ENCODE data around the gene MYEF2.

MYEF2 gene, protein sequence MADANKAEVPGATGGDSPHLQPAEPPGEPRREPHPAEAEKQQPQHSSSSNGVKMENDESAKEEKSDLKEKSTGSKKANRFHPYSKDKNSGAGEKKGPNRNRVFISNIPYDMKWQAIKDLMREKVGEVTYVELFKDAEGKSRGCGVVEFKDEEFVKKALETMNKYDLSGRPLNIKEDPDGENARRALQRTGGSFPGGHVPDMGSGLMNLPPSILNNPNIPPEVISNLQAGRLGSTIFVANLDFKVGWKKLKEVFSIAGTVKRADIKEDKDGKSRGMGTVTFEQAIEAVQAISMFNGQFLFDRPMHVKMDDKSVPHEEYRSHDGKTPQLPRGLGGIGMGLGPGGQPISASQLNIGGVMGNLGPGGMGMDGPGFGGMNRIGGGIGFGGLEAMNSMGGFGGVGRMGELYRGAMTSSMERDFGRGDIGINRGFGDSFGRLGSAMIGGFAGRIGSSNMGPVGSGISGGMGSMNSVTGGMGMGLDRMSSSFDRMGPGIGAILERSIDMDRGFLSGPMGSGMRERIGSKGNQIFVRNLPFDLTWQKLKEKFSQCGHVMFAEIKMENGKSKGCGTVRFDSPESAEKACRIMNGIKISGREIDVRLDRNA

DNA sequence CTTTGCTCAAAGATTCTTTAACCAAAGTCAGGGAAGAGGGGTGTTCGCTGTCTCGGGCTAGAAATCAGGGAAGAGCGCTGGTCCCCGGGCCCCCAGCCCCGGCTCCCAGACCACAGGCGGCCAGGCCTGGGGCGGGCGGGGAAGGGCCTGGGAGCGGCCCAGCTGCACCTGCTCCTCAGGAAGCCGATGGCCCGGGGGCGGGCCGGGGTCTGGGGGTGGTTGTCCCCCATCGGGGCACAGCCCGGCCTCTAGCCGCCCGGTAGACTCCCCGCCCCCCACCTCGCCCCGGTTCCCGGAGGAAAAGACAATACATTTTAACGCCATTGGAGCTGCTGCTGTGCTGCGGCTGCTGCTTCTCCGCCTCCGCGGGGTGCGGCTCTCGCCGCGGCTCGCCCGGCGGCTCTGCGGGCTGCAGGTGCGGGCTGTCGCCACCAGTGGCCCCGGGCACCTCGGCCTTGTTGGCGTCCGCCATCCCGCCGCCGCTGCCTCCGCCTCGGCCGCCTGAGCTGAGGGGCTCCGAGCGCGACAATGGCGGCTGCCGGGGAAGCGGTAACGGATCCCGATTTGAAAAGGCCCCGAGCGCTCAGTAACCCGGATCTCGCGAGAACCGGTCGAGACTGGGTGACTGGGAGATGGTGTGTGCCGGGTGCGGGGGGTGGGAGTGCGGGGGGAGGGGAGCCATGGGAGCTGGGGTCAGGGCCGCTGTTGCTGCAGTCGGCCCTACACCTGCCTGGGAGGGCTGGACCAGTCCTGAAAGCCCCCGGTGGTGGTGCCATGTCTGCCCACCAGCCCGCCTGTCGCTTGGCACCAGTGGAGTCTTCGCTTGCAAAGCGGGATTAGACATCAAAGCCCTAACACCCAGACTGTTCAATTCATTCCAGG lies at the start of gene MYEF2:
MYEF2 (minus strand) TSS at position 530 of the 882 bp plus-strand sequence; CDS start at position 472, 58 bp downstream.
- peak; percentile 80 for DNase-seq (ENCODE audit: low spot score)

DNA sequence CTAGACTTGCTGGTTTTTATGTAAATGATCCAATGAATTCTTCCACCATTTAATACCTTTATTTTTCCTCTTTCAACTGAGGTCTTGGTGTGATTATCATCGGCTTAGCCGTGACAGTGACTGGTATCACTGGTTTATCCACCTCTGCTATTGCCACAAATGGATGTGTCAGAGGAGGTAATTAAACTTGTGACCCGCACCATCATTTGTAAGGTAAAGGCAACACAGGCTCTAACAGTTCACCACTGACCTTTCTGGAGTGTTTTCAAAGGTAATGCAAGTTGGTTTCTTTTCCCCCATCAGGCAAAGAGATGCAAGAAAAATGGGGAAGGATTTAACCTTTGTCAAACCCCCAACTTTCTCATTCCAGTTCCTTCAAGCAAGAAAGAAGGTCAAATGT lies 47.7 kb upstream of the MYEF2 start:
- no peak for DNase-seq (ENCODE audit: low spot score)

DNA sequence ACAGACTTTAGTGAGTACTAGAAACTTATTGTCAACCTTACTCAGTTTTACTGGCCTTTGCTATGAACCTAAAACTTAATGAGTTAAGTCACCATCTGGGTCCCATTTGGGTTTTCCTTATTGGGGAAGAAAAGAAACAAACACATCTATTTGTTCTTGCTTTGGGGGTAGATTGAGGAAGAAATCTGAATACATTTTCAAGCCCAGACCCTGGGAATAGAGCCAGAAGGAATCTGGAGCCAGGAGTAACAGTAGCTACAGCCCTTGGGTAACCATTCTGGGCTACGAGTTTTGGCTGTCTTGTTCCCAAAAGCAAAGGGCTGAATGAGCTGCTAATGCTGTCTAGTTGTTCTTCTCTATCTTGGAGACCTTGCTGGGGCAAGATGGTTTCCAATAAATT lies 44.5 kb upstream of the MYEF2 start:
- DNase-seq (ENCODE audit: low spot score) = no peak

DNA sequence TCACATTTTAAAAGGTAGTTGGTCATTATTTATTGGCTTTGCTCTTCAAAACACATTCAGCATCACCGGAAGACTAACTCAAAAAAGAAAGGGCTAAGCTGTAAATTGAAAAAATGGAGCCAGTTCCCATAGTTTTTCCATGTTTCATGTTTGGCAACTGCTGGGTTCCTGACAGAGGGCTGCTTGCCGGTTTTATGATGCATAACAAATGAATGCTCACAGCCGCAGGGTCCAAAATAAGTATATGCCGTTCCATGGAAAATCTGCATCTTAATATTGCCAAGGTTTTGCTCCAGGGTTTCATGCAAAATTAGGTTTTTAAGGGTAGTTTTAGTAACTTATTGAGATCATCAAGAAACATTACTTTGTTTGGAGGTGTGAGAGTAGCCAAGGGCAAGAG lies 43.8 kb upstream of the MYEF2 start:
- no peak for DNase-seq (ENCODE audit: low spot score)

DNA sequence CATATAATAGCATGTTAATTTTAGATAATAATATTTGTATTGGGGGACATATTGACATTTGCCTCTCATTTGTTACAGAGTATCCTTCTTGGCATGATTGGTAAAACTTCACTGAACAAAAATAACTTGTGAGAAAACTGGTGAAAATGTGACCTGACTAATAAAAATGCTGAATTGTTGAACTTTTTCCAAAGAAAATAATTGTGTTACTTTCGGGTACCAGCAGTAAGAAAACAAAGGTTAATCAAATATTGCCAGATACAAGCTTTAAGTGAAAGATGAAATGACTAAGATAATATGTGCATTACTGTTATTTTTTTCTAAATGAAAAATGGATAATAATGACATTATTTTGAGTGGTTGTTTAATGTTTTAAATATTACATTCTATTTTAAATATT lies 43.2 kb upstream of the MYEF2 start:
- no peak for DNase-seq (ENCODE audit: low spot score)

DNA sequence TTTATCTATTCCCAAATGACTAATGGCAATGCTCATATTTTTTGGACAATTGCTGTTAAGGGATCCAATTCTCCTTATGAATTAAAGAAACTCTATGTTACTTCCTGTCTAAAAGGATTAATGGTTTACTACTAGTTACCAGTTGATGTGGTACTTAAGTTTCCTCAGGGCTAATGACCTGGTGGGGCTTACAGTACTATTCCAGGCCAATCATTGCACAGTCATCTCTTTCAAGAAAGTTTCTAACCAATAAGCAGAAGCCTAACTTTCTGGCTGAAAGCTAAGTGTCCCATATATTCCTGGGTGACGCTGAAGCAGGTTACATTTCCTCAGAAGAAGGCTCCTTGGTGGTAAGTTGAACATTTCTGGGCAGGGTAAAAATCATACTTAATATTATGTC lies 27.9 kb upstream of the MYEF2 start, which contains the start of gene SLC12A1:
SLC12A1 (plus strand) TSS at position 322 of the 400 bp plus-strand sequence. CDS start 1,418 bp downstream, outside the sequence.
- DNase-seq (ENCODE audit: low spot score) = no peak

DNA sequence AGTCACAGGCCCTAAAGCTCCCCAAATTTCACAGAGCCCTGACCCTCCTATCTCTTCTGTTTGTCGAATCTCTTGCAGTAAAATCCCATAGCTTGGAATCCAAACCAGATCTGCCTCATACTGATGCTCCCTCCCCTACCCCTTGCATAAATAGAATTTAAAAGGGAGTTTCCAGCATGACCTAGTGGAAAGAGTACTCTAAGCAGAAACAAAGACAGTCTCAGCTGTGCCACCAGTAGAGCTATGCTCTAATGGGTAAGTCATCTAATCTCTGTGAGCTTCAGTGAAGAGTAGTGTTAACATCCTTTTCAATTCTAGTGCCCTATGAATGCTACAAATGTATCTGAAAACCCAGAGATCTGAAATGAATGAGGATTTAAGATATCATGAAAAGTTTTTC lies 24.0 kb upstream of the MYEF2 start:
- DNase-seq (ENCODE audit: low spot score) = no peak

DNA sequence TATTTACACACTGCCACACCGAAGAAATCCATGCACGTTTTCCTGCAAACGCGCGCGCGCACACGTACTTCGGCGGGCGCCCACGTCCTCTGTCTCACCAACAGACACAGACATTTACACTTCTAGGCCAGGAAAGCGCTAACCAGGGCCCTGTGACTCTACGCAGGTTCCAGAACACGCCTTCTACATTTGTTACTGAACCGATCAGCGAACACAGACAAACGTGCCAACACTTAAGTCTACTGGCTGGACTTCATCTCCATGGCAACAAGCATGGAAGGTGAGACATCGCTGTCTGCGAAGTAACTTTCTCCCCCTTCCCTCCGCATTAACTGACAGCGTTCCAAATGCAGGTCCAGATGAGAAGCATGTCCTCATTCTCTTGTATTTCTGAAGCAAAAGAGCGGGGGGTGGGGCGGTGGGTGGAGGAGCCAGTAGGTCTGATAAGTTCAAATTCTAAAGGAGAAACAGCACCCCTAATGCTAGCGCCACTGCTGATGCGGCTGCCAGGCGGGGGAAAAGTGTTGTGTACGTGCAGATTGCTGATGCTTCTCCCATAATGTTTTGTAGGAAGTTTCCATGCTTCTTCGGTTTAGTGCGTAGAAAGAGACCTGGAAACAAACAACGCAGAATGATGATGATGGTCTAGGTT lies 13.6 kb upstream of the MYEF2 start, which contains the start of gene CTXN2:
CTXN2 (plus strand) TSS at position 92 of the 652 bp plus-strand sequence. CDS start 9,636 bp downstream, outside the sequence.
- no peak for DNase-seq (ENCODE audit: low spot score)

DNA sequence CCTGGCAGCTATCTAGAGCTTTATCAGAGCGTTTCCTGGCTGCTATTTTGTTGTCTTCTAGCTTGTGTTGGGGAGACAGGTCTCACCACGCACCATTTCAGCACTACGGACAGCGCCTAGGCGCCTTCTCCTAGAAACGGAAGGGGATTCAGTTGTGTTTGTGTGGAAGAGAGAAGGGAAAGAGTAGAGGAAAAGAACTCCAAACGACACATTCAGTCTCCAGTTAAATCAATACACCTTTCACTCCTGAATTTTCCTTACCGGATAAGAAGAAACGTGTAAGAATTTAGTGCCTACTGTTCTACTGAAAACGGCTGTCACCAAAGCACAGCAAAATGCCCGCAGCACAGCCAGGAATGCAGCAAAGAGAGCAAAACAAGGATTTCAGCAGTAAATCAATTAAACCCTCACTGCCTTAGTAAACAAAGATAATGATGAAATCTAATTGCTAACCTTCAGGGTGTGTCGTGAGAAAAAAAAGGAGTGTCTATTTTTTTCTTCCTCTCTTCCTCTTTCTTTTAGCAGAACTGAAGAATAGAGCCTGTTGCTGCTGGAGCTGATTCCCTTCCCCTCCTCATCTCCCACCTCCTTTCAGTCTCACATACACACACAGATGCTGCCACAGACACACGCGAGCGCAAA lies 13.0 kb upstream of the MYEF2 start:
- peak; percentile 53 for DNase-seq (ENCODE audit: low spot score)

DNA sequence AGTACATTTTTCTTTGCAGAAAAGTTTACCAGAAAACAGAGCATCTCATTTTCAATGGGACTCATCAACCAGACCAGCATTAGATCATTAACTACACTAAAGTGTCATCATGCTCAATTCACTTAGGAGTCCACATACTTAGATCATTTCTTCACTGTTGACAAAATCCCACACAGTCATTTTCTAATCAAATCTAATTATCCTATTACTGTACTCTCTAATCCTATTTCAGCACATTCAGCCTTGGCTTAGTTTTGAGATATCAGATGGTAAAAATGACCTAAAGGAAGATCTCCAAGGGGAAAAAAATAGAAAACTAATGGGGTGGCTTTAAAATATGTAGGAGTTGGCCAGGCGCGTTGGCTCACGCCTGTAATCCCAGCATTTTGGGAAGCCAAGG lies 8.2 kb upstream of the MYEF2 start:
- no peak for DNase-seq (ENCODE audit: low spot score)

DNA sequence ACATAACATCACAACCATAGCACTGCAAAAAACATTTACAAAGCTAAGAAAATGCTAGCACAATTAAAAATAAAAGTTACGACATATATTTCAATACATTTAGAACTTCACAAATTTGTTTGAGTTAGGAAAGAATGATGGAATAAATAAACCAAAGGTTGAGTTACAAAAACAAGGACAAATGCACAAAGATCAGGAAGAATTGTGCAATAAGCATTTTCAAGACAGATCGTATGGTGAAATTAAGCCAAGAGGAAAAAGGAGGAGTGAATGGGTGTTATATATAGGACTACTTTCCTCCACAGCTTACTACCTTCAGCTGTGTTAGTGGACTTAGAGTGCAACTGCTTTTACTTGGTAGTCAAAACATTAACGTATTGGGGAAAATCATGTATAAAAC lies 7.4 kb upstream of the MYEF2 start:
- no peak for DNase-seq (ENCODE audit: low spot score)

DNA sequence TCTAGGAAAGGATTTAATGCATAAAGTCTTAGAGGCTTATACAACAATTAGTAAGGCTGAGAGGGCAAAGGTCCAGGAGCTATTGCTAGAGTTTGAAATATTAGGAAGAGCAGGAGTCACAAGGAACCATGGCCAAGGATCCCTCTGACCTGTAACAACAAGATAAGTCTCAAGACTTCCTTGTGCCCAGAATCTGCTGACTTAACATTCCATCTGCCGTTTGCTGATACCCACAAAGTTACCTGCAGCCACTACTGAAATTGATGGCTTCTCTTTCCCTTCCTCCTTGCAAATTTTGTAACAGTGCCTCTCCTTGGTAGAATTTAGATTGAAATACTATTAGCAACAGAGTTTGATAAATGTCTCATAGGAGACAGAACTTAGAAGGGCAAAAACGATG lies 4.7 kb upstream of the MYEF2 start:
- no peak for DNase-seq (ENCODE audit: low spot score)

DNA sequence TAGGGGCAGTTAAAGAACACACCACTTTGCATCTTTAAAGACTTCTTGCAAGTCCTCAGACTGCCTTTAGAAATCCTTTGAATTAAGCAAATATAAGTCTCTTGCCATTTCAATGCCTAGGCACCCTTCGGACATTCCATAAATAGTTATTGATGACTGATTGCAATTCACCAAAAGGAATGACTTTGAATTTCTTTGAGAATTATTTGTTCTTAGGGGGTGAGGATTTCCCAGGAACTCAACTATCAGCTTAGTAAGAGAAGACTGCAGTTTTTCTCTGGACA lies 495 bp upstream of the MYEF2 start:
- no peak for DNase-seq (ENCODE audit: low spot score)

DNA sequence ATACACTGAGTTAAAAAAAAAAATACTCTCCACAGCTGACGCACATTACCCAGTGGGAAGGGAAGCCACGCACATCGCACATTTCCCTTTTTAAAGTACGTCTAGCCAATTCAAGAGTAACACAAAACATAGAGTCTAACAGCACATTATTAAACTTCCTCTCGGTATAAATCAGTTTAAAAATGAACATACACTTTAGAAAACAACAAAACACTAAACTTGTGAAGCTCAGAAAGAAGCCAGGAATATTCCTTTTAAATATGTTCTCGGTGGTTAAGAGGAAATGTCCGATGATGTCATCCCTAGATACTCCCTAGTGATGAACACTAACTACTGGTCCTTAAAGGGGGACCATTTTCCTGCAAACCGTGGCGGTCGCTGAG lies 721 bp downstream of the MYEF2 start:
- DNase-seq (ENCODE audit: low spot score) = peak; percentile 51

DNA sequence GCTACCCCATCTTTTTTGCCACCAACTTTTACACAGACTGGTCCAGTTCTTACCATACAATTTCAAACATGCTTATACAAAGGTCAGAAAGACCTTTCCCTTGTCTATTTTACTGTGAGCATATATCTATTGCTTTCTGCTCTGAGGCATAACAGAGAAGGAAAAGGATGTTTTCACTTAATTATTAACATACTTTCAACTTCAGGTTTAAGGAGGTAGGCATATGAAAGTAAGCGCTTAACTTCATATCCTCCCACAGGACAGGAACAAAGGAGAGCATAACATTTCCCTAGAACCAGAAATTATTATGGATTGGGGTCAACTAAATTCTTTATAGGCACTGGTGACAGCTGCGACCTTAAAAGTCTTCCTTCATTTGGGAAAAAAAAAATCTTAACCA lies 1.1 kb downstream of the MYEF2 start:
- DNase-seq (ENCODE audit: low spot score) = no peak

DNA sequence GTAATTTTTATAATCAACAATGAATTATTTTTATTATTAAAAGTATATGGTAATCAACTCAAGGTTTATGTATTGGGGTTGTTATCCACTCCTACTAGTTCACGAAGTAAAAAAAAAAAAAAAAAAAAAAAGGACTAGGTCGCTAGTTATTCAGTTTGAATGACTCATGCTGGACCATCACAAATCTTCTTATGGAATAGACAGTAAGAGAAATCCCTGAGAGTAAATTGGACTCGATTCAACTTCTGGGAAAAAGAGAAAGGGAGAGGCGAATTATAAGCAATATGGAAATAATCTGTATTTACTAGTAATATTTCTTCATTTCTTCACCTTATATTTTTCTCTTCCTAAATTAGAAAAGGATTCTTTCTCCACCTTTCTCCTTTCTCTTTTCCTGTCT lies 2.0 kb downstream of the MYEF2 start:
- DNase-seq (ENCODE audit: low spot score) = no peak

DNA sequence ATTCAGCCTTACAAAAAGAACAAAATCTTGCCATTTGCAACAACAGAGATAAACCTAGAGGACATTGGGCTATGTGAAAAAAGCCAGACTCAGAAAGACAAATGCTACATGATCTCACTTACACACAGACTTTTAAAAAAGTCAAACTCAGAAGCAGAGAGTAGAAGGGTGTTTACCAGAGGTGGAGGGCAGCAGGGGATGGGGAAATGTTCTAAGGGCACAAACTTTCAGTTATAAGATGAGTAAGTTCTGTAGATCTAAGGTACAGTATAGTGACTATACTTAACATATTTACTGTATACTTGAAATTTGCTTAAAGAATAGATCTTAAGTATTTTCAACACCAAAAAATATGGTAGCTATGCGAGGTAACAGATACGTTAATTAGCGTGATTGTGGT lies 3.0 kb downstream of the MYEF2 start:
- DNase-seq (ENCODE audit: low spot score) = no peak

DNA sequence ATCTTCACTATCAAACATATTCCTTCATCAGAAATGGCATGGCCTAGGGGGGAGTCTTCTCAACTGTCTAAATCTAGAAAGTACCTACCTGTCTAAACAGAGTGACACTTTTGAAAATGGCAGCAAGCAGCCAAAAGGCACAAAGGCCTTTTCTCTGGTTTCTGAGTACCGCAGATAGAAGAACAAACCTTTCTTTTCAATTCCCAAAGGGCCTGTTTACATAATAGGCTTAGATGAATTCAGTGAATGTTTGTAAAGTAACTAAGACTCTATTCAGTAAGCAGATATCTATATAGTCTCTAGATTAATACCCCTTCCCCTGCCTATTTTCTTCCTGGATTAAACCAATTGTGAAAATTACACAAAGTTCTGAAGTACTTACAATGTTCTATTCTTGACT lies 7.1 kb downstream of the MYEF2 start:
- no peak for DNase-seq (ENCODE audit: low spot score)

DNA sequence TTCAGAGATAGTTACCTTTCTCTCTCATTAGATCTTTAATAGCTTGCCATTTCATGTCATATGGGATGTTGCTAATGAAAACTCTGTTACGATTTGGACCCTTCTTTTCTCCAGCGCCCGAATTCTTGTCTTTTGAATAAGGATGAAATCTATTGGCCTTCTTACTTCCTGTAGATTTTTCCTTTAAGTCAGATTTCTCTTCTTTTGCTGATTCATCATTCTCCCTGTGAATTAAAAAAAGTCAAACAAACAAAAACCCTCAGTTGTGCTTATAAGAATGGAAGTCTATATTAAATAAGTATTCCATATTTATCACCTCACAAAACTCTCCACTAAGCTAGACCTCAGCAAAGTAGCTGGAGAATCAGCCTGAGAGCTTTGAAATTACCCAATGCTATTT lies 9.5 kb downstream of the MYEF2 start:
- no peak for DNase-seq (ENCODE audit: low spot score)

DNA sequence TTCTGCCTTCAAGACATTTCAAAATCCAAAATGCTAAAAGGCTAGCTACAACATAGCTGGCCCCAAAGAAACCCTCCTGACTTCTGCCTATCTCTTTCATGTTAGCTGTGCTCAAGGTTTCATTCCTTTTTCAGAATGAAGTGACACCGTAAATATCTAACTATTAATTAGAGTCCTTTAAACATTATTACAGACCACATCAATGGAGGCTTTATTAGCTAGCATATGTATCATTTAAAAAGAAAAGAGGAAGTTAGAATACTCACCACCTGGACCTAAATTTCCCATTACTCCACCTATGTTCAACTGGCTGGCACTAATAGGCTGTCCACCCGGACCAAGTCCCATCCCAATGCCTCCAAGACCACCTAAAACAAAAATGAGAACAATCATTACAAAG lies 24.6 kb downstream of the MYEF2 start:
- no peak for DNase-seq (ENCODE audit: low spot score)

DNA sequence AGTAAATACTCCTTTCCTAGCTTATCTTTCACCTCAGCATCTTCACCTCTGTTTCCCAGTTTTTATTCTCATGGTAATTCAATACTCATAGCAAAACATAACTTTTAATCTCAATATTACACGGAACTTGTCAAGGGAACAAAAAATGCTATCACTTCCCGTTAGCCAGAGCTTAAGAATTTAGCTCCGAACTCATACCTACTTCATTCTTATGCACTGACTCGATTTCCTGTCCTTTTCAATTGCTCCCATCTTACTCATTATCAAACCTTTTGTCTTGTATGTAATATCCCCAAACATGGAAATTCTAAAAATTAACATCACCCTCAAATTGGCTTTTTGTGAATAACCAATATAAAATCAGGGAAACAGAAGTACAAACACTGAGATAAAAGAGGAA lies 28.2 kb downstream of the MYEF2 start:
- DNase-seq (ENCODE audit: low spot score) = peak; percentile 6

DNA sequence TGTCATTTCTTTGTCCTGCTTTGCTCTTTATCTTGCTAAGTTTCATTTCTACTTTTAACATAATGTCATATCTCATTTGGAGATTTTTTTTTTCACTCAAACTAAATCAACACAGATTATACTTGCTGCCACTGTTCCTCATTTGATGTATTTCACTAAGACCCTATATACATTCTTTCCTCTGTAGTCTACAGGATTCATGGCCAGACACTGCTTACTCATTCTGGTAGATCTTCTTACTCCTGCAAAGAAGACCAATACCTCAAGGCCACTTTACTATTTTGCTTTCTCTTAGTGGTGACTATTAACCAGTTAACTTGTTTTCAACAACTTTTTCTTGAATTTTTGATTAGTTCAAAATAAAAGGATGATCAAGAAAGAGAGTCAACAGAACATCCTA lies 30.7 kb downstream of the MYEF2 start:
- no peak for DNase-seq (ENCODE audit: low spot score)

Measured in AG08396 (cell line).